ENCODE results near the gene USHBP1.

- no peak for TF ChIP-seq CTCF (IDR thresholded peaks at IDR 0.05)
- no peak for TF ChIP-seq SMC3 (IDR thresholded peaks at IDR 0.05)
- no peak for TF ChIP-seq ZSCAN20 (CRISPR knock-in tag; IDR thresholded peaks at IDR 0.05)
- no peak for TF ChIP-seq CHD4 (IDR thresholded peaks at IDR 0.05; ENCODE audit: borderline replicate concordance)
- TF ChIP-seq REST (IDR thresholded peaks at IDR 0.05) = no peak
- TF ChIP-seq RAD21 (conservative IDR thresholded peaks at IDR 0.05 in 1 of 2, IDR thresholded peaks at IDR 0.05 in 1 of 2) = no peak
- TF ChIP-seq POLR2A (IDR thresholded peaks at IDR 0.05; ENCODE audit: low read length) = no peak
- TF ChIP-seq JUN (IDR thresholded peaks at IDR 0.05) = no peak
- TF ChIP-seq RCOR1 (IDR thresholded peaks at IDR 0.05; ENCODE audit: low read depth, low read length) = no peak
- TF ChIP-seq CBX2 (IDR thresholded peaks at IDR 0.05; ENCODE audit: borderline replicate concordance, low read depth) = no peak
- no peak for TF ChIP-seq MAX (IDR thresholded peaks at IDR 0.05)
- no peak for TF ChIP-seq FOSL2 (IDR thresholded peaks at IDR 0.05)
- no peak for TF ChIP-seq FOSL2 (CRISPR knock-in tag; IDR thresholded peaks at IDR 0.05)
- TF ChIP-seq CHD2 (IDR thresholded peaks at IDR 0.05; ENCODE audit: low read length, partially characterized antibody) = no peak
Measured at GRCh38 chr19:17254636-17255035, 9.9 kb downstream of the USHBP1 start.
